ENCODE results near the gene PDE6B. TPM values are rescaled to one million over a fixed set of nuclear protein-coding genes. Genes with fewer than 3 reads are reported as not detected.
"Not testable (repeated sequence)": the region's sequence is repeated elsewhere in the genome, so short reads cannot be mapped to it uniquely, and the experiment has no call there.

Gene PDE6B
- total RNA-seq, 1 experiment from 2014 or later = 4.2 TPM

DNA sequence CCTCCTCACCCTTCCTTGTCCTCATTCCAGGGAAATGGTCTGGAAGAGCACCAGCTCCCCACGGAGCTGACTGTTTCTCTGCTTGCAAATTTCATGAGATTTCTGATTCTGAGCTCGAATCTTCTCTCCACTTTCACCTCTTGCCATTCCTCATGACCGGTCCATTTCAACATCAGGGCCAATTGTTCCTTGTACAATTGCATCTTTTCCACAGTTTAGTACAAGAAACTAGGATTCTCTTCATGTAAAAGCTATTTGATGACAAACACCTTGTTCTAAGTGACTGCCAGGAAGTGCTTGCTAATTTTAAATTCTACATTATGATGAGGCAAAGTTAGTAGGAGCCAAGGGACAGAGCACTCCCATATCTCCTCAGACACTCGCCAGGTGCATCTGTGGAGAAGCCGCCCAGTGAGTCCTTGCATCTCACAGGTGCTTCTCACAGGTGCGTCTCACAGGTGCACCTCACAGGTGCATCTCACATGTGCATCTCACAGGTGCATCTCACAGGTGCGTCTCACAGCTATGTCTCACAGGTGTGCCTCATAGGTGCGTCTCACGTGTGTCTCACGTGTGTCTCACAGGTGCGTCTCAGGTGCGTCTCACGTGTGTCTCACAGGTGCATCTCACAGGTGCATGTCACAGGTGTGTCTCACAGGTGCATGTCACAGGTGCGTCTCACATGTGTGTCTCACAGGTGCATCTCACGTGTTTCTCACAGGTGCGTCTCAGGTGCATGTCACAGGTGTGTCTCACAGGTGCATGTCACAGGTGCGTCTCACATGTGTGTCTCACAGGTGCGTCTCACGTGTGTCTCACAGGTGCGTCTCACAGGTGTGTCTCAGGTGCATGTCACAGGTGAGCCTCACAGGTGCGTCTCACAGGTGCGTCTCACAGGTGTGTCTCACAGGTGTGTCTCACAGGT, 3.0 kb upstream of the PDE6B start:
- DNase-seq (ENCODE audit: low read depth) = no peak

DNA sequence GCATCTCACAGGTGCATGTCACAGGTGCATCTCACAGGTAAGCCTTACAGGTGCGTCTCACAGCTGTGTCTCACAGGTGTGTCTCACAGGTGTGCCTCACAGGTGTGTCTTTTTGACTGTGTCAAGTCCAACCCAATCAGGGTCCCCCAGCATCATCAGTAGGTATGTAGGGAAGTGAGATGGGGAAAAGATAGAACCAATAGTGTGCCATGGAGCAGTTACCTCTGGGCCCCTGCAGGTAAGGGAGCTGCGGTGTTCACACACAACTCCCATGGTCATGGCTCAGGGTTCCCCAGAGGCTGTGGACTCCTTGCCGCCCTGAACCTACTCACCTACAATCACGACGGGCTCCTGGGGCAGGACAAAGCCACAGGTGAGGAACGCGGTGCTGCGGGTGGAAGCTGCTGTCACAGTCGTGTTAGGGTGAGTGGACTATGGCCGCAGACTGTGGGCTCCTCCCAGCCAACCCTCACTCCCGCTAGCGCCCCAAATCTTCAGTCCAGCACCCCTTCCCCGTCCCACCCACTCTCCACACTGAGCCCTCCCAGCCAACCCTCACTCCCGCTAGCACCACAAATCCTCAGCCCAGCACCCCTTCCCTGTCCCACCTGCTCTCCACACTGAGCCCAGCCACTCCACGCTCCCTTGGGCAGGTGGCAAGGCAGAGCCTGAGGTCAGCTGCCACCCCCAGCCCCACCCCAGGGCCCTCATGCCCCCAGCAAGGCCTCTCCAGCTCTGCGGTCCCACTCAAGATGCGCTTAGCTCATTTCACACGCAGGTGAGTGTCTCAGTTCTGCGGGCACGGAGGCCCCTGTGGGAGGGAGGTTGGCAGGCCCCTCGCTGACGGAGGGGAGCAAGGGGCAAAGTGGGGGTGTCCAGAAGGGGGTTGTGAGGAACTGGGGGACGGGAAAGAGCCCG, 2.1 kb upstream of the PDE6B start:
- no peak for DNase-seq (ENCODE audit: low read depth)

DNA sequence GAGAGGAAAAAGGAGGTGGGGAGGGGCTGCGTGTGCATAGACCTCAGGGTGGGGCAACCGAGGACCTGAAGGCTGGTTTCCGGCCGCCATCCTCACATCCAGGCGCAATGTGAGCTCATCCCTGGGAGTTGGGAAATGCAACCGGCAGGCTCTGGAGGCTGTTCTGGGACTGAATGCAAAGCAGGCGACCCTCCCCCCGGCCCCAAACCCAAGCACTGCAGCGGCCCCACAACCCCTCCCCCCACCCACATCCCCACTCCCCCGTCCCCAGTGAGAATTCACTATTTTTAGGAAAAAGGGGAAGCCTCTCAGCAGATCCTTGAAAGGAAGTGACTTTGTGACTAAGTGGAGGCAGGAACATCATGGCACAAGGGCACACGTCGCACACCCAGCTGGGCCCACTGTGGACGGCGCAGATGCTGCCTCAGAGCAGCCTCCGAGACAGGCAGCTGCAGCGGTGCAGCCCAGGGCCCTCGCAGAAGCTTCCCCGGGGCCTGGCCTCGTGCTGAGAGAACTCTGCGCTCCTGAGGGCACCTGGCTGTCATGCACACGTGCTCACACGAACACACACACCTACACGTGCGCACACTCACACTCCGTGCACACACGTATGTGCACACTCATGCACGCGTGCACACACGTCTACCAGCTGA, 1.3 kb upstream of the PDE6B start:
- no peak for DNase-seq (ENCODE audit: low read depth)

DNA sequence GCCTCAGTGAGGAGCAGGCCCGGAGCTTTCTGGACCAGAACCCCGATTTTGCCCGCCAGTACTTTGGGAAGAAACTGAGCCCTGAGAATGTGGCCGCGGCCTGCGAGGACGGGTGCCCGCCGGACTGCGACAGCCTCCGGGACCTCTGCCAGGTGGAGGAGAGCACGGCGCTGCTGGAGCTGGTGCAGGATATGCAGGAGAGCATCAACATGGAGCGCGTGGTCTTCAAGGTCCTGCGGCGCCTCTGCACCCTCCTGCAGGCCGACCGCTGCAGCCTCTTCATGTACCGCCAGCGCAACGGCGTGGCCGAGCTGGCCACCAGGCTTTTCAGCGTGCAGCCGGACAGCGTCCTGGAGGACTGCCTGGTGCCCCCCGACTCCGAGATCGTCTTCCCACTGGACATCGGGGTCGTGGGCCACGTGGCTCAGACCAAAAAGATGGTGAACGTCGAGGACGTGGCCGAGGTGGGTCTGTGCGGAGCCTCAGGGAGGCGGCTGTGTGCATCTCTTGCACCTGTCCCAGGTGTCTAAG, 323 bp downstream of the PDE6B start:
- no peak for DNase-seq (ENCODE audit: low read depth)

DNA sequence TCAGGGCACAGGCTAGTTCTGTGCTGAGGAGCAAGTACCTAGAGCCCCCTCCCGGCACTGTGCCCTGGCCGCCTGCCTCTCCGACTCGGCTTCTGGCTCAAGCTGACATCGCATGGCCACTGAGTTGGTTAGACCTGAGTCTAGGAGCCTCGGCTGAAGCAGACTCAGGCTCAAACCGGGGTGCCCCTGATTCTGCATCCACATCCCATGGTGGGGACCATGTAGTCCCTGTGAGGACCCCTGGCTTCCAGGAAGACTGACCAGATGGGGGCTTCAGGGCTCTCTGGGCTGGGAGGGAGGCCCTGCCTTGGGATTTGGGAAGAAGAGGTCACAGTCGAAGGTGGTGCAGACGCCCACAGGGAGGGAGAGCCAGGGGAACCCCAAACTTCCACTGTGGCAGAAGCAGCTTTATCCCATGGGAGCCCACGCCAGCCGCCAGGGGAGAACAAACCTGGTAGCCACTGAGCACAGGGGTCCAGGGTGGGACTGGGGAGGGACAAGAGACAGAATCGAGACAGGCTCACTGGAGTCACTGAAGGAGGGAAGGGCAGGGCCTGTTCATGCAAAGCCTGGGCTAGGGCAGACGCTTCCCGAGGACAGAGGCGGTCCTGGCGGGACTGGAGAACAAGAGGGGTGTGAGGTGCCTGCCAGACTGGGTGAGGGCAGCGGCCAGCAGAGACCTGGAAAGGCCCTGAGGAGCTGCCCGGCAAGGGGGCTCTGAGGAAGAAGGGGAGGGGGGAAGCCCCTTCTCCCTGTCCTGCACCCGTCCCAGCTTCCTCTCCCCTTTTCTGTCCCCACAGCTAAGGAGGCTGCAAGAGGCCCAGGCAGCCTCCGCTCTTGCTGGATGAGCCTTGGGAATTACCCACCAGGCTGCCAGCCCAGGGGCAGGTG, 1.1 kb downstream of the PDE6B start:
- no peak for DNase-seq (ENCODE audit: low read depth)

DNA sequence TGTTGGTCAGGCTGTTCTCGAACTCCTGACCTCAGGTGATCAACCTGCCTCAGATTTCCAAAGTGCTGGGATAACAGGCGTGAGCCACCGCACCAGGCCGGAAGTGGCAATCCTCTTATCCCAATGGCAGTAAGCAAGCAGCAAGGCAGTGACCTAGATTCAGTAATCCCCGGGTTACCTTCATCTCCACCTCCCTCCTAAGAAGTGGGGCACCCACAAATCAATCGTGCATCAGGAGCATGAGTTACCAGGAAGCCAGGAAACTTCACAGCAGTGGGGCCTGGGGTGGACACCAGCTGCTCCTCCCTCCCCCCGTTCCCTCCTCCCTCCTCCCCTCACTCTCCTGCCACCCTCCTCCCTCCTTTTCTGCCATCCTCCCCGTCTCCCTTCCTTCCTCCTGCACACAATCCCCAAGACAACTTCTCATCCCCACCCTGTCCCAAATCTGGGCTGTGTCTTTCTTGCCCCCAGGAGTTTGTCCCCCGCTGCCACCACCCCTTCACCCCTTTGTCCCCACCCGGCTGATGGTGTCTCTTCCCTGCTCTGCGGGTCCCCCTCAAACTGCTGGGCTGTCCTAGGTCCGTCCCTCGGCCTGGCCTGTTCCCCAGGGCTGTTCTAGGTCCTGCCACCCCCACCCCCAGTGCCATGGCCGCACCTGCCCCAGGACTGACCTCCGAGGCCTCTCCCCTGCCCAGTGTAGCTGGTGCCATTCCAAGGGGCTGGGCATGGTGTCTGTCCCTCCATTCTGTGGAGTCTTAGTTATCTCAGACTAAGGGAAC, 2.2 kb downstream of the PDE6B start:
- no peak for DNase-seq (ENCODE audit: low read depth)

DNA sequence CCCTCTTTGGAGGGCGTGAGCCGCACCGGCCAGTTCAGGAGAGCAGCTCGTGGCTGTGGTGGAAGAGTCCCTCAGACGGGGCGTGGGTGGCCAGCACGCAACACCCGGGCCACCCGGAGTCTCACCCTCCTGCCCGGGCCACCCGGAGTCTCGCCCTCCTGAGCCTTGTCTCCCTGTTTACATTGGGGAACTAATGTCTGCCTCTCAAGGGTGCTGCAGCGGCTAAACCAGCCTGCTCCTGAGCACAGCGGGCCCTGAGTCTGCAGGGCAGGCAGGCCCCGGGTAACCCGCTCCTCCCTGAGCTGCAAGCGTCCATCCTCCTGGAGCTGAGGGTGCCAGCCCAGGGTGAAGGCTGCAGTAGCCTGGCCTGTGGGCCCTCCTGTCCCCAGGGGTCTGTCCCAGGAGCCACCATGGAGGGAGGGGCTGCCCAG, 3.0 kb downstream of the PDE6B start:
- DNase-seq (ENCODE audit: low read depth) = no peak

DNA sequence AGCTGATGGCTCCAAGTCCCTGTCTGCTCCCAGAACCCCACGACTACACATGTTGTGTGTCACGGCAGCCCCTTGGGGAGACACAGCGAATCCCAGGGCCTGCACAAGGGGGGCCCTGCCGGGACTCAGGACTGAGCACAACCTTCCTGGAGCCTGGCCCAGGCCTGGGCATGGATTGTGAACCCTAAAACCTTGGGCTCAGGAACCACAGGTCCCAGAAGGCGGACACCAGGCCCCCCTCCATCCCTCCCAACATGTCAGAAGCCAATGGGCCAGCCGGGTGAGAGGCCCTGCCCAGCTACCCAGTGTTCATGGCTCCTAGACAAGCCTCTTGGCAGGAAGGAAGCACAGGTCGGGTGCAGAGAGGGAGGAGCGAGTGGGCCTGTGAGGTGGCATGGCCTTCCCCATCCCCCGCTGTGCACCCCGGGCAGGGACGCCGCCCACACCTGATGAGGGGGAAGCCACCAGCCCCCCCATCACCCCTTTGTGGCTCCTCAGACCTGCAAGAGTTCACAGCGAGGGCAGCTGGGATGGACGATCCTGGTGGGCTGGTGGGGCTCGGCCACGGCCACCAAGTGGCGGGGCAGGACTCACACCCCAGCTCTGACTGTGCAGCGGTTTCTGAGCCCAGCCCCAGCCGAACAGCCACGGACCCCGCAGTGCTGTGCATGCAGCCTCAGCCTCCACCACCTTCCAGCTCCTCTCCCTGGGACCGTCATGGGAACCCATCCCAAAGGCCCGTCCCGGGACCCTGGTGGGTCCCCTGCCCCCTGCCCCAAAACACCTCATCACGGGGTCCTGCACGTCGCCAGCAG, 3.7 kb downstream of the PDE6B start:
- no peak for DNase-seq (ENCODE audit: low read depth)

DNA sequence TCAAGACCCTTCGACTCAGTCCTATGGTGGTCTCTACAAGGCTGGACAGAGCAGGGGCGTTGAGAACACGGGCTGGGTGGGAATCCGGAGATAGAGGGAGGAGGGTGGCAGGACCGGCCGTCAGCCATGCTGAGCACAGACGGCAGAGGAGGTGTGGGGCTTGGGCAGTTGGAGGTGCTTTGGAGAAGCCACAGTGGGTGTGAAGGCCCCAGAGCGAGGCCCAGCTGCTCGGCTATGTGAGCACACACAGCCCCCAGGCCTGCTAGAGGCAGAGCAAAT, 4.2 kb downstream of the PDE6B start:
- DNase-seq (ENCODE audit: low read depth) = no peak

DNA sequence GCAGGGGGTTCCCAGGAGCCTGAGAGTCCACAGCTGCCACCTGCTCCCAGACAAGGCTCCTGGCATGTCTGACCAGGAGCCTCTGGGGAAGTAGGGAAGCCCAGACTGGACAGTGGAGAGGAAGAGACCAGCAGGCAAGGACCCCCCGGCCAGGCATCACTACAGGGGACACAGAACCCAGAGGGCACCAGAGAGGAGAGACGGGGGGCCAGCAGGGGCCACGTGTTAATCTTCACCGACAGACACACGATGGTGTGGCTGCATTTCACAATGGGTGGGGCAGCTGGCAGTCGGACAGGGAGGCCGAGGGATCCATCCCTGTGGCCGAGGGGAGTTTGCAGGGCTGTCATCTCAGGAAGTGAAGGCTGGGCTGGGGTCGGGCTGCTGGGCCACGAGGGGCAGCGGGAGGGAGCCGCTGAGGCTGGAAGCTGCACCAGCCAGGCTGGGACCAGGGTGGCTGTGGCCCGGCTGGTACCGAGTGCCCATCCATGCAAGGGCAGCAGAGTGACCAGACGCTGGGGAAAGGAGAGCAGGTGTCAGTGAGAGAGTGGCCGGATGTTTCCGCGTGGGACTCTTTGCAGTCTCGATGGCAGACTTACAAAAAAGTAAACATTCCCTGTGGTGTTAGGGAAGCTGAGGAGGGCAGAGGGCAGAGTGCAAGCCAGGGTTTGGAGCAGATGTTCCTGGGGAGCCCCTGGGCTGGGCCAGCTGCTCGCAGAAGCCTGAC, 4.7 kb downstream of the PDE6B start:
- no peak for DNase-seq (ENCODE audit: low read depth)

DNA sequence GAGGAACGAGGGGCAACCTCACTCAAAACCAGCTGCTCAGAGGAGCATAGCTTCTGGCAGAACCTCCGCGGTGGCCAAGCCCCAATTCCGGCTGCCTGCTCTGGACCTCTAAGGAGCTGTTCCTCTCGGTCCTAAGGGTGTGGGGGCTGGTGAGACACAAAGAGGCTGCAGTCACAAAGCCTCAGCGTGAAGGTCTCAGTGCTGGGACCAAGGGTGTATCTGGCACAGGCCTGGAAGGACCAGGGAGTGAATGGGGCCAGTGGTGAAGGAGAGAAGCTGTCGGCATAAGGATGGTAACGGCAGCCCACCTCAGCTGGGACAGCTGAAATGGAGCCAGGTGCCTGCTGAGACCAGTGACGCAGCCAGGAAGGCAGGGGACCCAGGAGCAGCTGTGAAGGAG, 5.3 kb downstream of the PDE6B start:
- DNase-seq (ENCODE audit: low read depth) = no peak

DNA sequence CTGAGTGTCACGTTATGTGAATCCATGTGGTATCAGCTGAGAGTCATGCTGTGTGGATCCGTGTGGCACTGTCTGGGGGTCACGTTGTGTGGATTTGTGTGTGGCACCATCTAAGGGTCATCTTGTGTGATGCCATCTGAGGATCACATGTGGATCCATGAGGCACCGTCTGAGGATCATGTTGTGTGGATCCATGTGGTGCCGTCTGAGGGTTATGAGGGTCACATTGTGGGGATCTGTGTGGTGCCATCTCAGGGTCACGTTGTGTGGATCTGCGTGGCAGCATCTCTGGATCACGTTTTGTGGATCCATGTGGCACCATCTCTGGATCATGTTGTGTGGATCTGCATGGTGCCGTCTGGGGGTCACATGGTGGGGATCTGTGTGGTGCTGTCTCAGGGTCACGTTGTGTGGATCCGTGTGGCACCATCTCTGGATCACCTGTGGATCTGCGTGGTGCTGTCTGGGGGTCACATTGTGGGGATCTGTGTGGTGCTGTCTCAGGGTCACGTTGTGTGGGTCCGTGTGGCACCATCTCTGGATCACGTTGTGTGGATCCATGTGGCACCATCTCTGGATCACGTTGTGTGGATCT, 6.9 kb downstream of the PDE6B start:
- no peak for DNase-seq (ENCODE audit: low read depth)

DNA sequence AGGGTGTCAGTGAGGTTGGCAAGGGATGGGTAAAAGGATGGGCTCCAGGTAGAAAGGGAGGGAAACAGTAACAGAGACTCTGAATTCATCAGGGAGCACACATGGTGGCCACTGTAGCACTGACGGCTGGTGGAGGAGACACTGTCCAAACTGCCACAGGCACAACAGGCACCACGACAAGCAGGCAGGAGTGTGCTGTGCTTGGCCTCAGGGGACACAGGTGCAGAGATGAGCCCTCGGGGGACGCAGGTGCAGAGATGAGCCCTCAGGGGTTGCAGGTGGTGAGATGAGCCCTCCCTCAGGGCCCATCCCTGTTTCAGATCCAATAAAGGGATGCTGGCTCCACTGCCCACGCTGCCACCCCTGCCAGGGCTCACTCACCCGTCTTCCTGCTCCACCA, 7.6 kb downstream of the PDE6B start:
- no peak for DNase-seq (ENCODE audit: low read depth)

DNA sequence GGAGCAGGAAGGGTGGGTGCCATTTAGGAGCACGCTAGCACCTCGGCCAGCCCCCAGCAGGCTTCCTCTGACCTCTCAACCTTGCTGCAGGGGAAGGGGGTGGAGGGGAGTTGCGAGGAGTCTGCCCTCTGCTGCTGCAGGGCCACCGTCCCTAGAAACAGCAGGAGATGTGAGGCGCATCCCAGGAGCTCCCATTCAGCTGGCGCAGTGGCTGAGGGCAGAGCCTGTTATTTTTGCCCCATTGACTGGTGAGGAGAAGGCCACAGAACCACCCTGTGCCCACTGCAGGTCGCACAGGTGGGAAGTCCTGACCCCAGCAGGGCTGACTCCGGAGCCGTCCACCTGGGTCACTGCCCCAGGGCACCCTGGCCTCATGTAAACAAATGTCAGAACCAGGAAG, 8.0 kb downstream of the PDE6B start:
- DNase-seq (ENCODE audit: low read depth) = no peak

DNA sequence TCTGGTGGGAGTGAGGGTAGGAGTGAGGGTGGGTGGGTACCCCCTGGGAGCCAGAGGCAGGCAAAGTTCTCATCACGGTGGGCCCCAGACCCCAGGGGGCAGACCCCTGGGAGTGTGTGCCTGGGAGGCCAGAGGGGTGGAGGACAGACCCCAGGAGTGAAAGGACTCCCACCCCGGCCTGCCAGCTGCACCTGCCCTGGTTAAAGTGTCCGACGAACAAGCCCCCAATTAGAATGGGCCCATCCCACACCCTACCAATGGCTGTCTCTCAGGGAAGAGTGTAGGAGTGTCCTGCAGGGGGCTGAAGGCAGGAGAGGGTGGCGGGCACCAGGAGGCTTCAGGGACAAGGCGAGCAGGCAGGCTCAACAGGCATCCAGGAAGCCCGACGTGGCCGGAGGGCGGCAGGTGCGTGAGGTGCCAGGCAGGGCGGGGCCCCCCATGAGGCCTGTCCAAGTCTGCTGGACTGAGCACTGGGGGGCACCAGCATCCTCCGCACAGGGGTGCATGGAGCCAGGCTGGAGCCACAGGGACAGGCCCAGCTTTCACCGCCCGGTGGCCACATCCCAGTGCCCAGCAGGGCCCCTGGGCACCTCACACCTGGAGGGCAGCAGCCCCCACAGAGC, 8.7 kb downstream of the PDE6B start:
- no peak for DNase-seq (ENCODE audit: low read depth)

DNA sequence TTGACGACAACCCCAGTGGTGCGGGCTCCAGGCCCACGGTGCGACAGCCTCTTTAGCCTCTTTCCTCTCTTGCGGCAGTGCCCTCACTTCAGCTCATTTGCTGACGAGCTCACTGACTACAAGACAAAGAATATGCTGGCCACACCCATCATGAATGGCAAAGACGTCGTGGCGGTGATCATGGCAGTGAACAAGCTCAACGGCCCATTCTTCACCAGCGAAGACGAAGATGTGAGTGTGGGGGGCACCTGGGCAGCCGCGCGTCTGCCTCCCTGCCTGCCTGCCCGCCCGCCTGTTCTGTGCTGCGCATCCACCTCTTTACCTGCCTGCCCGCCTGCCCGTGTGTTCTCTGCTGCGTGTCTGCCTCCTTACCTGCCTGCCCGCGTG, 9.2 kb downstream of the PDE6B start:
- DNase-seq (ENCODE audit: low read depth) = no peak

DNA sequence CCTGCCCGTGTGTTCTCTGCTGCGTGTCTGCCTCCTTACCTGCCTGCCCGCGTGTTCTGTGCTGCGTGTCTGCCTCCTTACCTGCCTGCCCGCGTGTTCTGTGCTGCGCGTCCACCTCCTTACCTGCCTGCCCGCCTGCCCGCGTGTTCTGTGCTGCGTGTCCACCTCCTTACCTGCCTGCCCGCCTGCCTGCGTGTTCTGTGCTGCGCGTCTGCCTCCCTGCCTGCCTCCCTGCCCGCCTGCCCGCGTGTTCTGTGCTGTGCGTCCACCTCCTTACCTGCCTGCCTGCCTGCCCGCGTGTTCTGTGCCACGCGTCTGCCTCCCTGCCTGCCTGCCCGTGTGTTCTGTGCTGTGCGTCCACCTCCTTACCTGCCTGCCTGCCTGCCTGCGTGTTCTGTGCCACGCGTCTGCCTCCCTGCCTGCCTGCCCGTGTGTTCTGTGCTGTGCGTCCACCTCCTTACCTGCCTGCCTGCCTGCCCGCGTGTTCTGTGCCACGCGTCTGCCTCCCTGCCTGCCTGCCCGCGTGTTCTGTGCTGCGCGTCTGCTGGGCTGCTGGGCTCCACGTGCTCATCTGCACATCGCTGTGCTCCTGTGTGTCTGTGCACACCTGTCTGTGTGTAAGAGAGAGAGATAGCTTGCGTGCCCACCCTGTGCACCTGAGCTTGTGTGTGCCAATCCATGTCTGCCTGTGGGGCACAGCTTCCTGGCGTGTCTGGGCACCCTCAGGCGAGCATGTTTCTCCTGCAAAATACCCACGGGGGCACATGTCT, 9.9 kb downstream of the PDE6B start:
- DNase-seq (ENCODE audit: low read depth) = not testable (repeated sequence)
